Measurements from ENCODE around the gene CAMKMT.

The CAMKMT gene

DNA sequence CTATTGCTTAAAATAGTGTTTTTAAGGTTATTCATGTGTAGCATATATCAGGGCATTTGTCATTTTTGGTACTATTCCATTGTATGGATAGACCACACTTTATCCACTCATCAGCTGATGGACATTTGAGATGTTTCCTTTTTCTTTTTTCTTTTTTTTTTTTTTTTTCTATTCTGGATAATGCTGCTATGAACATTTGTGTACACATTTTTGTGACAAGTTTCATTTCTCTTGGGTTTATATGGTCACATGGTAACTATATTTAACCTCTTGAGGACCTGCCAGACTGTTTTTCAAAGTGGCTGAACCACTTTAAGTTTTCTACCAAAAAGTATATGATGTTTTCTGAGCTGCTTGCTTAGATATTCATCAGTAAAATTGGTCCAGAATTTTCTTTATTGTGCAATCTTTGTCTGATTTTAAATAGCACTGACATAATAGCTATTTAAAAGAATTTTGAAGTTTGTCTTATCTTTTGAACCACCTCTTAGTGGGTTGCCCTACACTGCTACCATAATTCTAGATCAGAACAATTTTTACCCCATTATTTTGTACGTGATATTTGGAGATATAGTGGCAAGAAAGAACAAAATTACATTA lies 360.4 kb downstream of the CAMKMT start:
- H3K4me3 ChIP-seq (replicated peaks; ENCODE audit: low read depth, low read length) = no peak overlapping the region
- TF ChIP-seq, protein P1, sequence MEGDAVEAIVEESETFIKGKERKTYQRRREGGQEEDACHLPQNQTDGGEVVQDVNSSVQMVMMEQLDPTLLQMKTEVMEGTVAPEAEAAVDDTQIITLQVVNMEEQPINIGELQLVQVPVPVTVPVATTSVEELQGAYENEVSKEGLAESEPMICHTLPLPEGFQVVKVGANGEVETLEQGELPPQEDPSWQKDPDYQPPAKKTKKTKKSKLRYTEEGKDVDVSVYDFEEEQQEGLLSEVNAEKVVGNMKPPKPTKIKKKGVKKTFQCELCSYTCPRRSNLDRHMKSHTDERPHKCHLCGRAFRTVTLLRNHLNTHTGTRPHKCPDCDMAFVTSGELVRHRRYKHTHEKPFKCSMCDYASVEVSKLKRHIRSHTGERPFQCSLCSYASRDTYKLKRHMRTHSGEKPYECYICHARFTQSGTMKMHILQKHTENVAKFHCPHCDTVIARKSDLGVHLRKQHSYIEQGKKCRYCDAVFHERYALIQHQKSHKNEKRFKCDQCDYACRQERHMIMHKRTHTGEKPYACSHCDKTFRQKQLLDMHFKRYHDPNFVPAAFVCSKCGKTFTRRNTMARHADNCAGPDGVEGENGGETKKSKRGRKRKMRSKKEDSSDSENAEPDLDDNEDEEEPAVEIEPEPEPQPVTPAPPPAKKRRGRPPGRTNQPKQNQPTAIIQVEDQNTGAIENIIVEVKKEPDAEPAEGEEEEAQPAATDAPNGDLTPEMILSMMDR (IDR thresholded peaks at IDR 0.05; ENCODE audit: low read length, missing control alignments) = no peak
- no peak for DNase-seq (ENCODE audit: low read depth)

DNA sequence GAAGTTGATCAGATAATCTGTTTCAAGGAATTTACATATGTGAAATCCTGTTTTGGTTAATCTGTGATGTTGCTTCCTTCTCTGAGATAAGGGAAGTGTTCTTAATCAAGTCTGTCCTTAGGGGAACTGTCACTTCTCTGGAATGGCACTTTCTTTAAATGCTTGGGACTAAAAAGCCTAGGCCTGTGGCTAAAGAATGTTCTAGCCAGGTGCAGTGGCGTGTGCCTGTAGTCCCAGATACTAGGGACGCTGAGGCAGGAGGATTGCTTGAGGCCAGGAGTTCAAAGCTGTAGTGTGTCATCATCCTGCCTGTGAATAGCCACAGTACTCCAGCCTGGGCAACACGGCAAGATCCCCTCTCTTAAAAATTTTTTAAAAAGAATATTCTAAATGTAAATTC lies 362.2 kb downstream of the CAMKMT start:
- no peak overlapping the region for H3K4me3 ChIP-seq (replicated peaks; ENCODE audit: low read depth, low read length)
- DNase-seq (ENCODE audit: low read depth) = no peak
- TF ChIP-seq, protein P1 (IDR thresholded peaks at IDR 0.05; ENCODE audit: low read length, missing control alignments) = no peak

DNA sequence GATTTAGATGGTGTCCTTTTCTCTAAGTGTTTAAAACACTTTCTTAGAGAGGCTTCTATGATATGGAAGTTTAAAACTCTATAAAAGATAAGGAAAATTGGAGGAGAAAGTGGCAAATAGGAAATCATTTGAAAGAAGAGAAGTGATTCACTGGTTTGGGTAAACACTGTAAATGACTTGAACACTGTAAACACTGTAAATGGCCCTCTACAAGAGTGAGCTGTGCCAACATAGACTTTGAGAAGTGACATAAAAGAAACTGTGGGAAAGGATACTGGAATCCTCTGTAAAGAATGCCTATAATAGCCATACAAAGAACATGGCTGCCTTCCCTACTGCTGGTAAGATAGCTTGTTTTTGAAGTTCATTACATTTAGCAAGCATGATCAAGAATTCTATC lies 368.8 kb downstream of the CAMKMT start:
- TF ChIP-seq, protein P1 (IDR thresholded peaks at IDR 0.05; ENCODE audit: low read length, missing control alignments) = no peak
- H3K4me3 ChIP-seq (replicated peaks; ENCODE audit: low read depth, low read length) = no peak overlapping the region
- DNase-seq (ENCODE audit: low read depth) = no peak

DNA sequence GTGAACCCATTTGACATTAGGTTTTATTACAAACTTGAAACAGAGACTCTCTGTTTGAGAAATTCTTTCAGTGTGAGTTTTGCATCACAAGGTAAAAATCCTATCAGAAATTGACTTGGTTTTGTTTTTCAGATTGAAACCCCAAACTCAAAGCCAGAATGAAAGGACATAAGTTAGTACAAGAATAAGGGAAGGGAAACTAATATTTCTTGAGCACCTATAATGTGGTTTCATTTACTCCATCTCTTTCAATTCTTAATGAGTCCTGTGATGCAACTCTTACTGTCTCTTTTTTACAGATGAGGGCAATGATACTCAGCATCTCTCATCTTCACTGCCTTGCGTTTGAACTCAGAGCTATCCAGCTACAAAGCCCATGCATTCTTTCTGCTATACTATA lies 369.8 kb downstream of the CAMKMT start:
- no peak overlapping the region for H3K4me3 ChIP-seq (replicated peaks; ENCODE audit: low read depth, low read length)
- TF ChIP-seq, protein P1 (IDR thresholded peaks at IDR 0.05; ENCODE audit: low read length, missing control alignments) = no peak
- no peak for DNase-seq (ENCODE audit: low read depth)

DNA sequence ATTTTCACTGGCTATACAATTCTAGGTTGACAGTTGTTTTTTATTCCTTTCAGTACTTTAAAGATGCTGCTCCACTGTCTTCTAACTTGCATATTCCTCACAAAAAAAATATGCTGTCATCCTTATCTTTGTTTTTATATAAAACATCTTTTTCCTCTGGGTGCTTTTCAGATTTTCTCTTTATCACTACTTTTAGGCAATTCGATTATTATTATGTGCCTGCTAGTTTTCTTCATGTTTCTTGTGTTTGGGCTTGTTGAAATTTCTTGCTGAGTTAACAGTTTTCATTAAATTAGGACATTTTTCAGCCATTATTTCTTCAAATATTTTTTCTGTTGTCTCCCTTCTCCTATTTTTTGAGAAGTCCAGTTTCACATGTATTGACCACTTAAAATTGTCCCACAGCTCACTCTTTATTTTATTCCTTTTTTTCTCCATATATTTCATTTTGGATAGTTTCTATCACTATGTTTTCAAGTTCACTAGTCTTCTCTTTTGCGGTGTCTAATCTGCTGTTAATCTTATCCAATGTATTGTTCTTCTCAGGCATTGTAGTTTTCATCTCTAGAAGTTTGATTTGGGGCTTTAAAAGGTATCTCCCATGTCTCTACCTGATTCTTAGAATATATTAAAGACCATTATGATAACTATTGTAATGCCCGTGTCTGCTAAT lies 374.7 kb downstream of the CAMKMT start:
- no peak overlapping the region for H3K4me3 ChIP-seq (replicated peaks; ENCODE audit: low read depth, low read length)
- no peak for DNase-seq (ENCODE audit: low read depth)
- TF ChIP-seq, protein P1 (IDR thresholded peaks at IDR 0.05; ENCODE audit: low read length, missing control alignments) = no peak

DNA sequence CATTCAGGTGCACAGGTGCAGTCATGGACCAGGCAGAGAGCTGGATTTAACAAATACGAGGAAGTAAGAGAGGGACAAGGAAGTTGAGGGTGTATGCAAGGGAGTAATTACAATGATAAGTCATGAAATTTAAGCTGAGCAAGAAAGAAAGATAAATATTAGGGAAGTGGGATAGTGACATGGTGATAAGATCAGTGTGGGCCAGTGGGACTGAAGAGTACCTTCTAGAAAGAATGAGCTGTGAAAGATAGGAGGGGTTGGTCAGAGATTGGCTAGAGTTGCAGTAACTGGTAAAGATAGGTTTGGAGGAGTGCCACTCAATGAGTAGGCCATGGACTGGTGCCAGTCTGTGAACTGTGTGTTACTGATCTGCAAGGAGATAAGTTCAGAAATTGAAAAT lies 378.9 kb downstream of the CAMKMT start:
- TF ChIP-seq, protein P1 (IDR thresholded peaks at IDR 0.05; ENCODE audit: low read length, missing control alignments) = no peak
- no peak overlapping the region for H3K4me3 ChIP-seq (replicated peaks; ENCODE audit: low read depth, low read length)
- no peak for DNase-seq (ENCODE audit: low read depth)

DNA sequence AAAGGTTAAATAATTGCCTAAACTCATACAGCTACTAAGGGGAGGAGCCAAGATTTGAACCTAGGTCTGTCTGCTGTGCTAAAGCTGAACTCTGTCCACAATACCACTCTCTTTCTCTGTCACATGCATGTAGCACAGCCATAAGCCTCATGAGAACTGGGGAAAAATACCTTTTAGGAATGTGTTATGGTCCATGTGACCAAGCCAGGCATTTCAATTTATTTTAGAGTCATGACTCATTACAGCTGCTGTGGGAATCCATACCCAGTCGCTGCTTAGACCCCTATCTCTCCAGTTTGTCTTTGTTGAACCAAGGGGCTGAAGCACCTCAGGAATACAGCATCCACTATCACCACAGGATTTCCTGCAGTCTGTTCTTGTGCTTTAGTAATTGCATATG lies 379.8 kb downstream of the CAMKMT start:
- no peak overlapping the region for H3K4me3 ChIP-seq (replicated peaks; ENCODE audit: low read depth, low read length)
- TF ChIP-seq, protein P1 (IDR thresholded peaks at IDR 0.05; ENCODE audit: low read length, missing control alignments) = no peak
- DNase-seq (ENCODE audit: low read depth) = no peak
